Neural cell (in vitro differentiated cells): ENCODE measurements around the gene PRAF2. TPM values are rescaled to one million over a fixed set of nuclear protein-coding genes. Genes with fewer than 3 reads are reported as not detected.

Source experiments
- H2AFZ ChIP-seq: fragments of 200-600, 300-800 bp; sonication (generic), shearing (Covaris generic); 2 replicates; pipeline ENCODE4 v1.6.0; 2014; ENCODE audit warnings: low read depth, mild to moderate bottlenecking, antibody characterized with exemption, low read length, moderate library complexity
- H3F3A ChIP-seq: fragments of 200-600 bp; shearing (Covaris generic); 2 replicates; pipeline ENCODE4 v1.6.1; 2016; ENCODE audit warnings: mild to moderate bottlenecking, moderate library complexity, mixed read lengths, antibody characterized with exemption, low read length; ENCODE audit not compliant: insufficient read depth, poor library complexity, severe bottlenecking
- H3K27ac ChIP-seq: fragments of 200-600, 300-800 bp; sonication (generic), shearing (Covaris generic); 2 replicates; pipeline ENCODE4 v1.5.1; 2014; ENCODE audit warnings: mild to moderate bottlenecking, low read length, moderate library complexity
- H3K27me3 ChIP-seq: fragments of 300-800, 200-600 bp; sonication (generic), shearing (Covaris generic); 2 replicates; pipeline ENCODE4 v1.6.0; 2014; ENCODE audit warnings: mild to moderate bottlenecking, low read depth, low read length, moderate library complexity; ENCODE audit not compliant: insufficient read depth
- H3K36me3 ChIP-seq: fragments of 300-800, 200-600 bp; sonication (generic), shearing (Covaris generic); 2 replicates; pipeline ENCODE4 v1.5.1; 2014; ENCODE audit warnings: mild to moderate bottlenecking, antibody characterized with exemption, low read length, moderate library complexity; ENCODE audit not compliant: insufficient read depth
- H3K4me2 ChIP-seq: fragments of 300-800, 200-600 bp; sonication (generic), shearing (Covaris generic); 2 replicates; pipeline ENCODE4 v1.6.0; 2014; ENCODE audit warnings: mild to moderate bottlenecking, low read length
- H3K4me3 ChIP-seq: fragments of 300-800, 200-600 bp; sonication (generic), shearing (Covaris generic); 2 replicates; pipeline ENCODE4 v1.5.1; 2014; ENCODE audit warnings: mild to moderate bottlenecking, low read length, moderate library complexity
- H3K79me2 ChIP-seq: fragments of 200-600 bp; shearing (Covaris generic); replicated peaks from 2 replicates; pipeline ENCODE4 v1.6.0; 2014; ENCODE audit warnings: mild to moderate bottlenecking, low read length, moderate library complexity; ENCODE audit not compliant: insufficient read depth
- H3K9ac ChIP-seq: fragments of 300-800, 200-600 bp; sonication (generic), shearing (Covaris generic); 2 replicates; pipeline ENCODE4 v1.6.1; 2016; ENCODE audit warnings: mild to moderate bottlenecking, low read length, mixed read lengths
- H3K9me2 ChIP-seq: fragments of 200-600 bp; shearing (Covaris generic); 2 replicates; pipeline ENCODE4 v1.6.1; 2016; ENCODE audit warnings: mild to moderate bottlenecking, low read length, mixed read lengths; ENCODE audit not compliant: insufficient read depth
- H3K9me3 ChIP-seq: fragments of 200-600, 300-800 bp; sonication (generic), shearing (Covaris generic); 2 replicates; pipeline ENCODE4 v1.6.1; 2016; ENCODE audit warnings: mild to moderate bottlenecking, mixed run types, low read length, moderate library complexity, mixed read lengths
- H4K20me1 ChIP-seq: fragments of 200-600 bp; shearing (Covaris generic); 2 replicates; pipeline ENCODE4 v1.6.1; 2016; ENCODE audit warnings: mild to moderate bottlenecking, mixed run types; ENCODE audit not compliant: insufficient read depth
- EP300 ChIP-seq: fragments of 450-650 bp; conservative IDR thresholded peaks from 2 replicates; pipeline ENCODE4 v1.6.1; 2014; ENCODE audit warnings: antibody characterized with exemption, mild to moderate bottlenecking, moderate library complexity; ENCODE audit not compliant: poor library complexity, severe bottlenecking
- EZH2 ChIP-seq: fragments of 200-600, 300-800 bp; shearing (Covaris generic), sonication (generic); IDR thresholded peaks from 2 replicates; pipeline ENCODE4 v1.6.1; 2014; ENCODE audit warnings: antibody characterized with exemption, low read length, borderline replicate concordance, mild to moderate bottlenecking; ENCODE audit not compliant: insufficient read depth, poor library complexity, severe bottlenecking
- MXI1 ChIP-seq: fragments of 450-650 bp; conservative IDR thresholded peaks from 2 replicates; pipeline ENCODE4 v1.6.1; 2014; ENCODE audit warnings: antibody characterized with exemption, mild to moderate bottlenecking; ENCODE audit not compliant: poor library complexity, severe bottlenecking
- POLR2AphosphoS5 ChIP-seq: IDR thresholded peaks from 2 replicates; pipeline ENCODE4 v1.6.1; 2012
- RAD21 ChIP-seq: fragments of 450-650 bp; conservative IDR thresholded peaks from 2 replicates; pipeline ENCODE4 v1.6.1; 2014; ENCODE audit warnings: antibody characterized with exemption, mild to moderate bottlenecking, moderate library complexity
- SMC3 ChIP-seq: fragments of 450-650 bp; conservative IDR thresholded peaks from 2 replicates; pipeline ENCODE4 v1.6.1; 2014; ENCODE audit warnings: antibody characterized with exemption, mild to moderate bottlenecking, moderate library complexity; ENCODE audit not compliant: poor library complexity
- TAF1 ChIP-seq: IDR thresholded peaks from 2 replicates; pipeline ENCODE4 v1.6.1; 2012; ENCODE audit warnings: low read depth
- polyA plus RNA-seq: library from polyadenylated mRNA; depleted of rRNA; stranded (reverse); fragments of >200 nt; gene quantifications from 2 replicates; pipeline ENCODE4 v1.2.3, GENCODE V29; 2014
- TF ChIP-seq, protein P1 (sequence below): IDR thresholded peaks from 2 replicates; pipeline ENCODE4 v1.6.1; 2012; ENCODE audit warnings: borderline replicate concordance
- TF ChIP-seq, protein P2 (sequence below): fragments of 450-650 bp; IDR thresholded peaks from 2 replicates; pipeline ENCODE4 v1.5.1; 2014; ENCODE audit warnings: antibody characterized with exemption, mild to moderate bottlenecking, moderate library complexity; ENCODE audit not compliant: poor library complexity, severe bottlenecking

Gene PRAF2
- polyA plus RNA-seq, 1 donor from 2014 or later = 7.3 TPM

GRCh38 chrX:49041744-49042580 is 31.8 kb downstream of the PRAF2 start:
- H4K20me1 ChIP-seq = no peaks in the 10 kb centered on the region
- H3K27ac ChIP-seq = peak overlapping the region; percentile 74
- TF ChIP-seq MXI1 (no peak), POLR2AphosphoS5 (no peak), RAD21 (no peak), EP300 (no peak), EZH2 (no peak), TAF1 (no peak), SMC3 (no peak)
- TF ChIP-seq, protein P1, sequence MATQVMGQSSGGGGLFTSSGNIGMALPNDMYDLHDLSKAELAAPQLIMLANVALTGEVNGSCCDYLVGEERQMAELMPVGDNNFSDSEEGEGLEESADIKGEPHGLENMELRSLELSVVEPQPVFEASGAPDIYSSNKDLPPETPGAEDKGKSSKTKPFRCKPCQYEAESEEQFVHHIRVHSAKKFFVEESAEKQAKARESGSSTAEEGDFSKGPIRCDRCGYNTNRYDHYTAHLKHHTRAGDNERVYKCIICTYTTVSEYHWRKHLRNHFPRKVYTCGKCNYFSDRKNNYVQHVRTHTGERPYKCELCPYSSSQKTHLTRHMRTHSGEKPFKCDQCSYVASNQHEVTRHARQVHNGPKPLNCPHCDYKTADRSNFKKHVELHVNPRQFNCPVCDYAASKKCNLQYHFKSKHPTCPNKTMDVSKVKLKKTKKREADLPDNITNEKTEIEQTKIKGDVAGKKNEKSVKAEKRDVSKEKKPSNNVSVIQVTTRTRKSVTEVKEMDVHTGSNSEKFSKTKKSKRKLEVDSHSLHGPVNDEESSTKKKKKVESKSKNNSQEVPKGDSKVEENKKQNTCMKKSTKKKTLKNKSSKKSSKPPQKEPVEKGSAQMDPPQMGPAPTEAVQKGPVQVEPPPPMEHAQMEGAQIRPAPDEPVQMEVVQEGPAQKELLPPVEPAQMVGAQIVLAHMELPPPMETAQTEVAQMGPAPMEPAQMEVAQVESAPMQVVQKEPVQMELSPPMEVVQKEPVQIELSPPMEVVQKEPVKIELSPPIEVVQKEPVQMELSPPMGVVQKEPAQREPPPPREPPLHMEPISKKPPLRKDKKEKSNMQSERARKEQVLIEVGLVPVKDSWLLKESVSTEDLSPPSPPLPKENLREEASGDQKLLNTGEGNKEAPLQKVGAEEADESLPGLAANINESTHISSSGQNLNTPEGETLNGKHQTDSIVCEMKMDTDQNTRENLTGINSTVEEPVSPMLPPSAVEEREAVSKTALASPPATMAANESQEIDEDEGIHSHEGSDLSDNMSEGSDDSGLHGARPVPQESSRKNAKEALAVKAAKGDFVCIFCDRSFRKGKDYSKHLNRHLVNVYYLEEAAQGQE = no peak
- TF ChIP-seq, protein P2, sequence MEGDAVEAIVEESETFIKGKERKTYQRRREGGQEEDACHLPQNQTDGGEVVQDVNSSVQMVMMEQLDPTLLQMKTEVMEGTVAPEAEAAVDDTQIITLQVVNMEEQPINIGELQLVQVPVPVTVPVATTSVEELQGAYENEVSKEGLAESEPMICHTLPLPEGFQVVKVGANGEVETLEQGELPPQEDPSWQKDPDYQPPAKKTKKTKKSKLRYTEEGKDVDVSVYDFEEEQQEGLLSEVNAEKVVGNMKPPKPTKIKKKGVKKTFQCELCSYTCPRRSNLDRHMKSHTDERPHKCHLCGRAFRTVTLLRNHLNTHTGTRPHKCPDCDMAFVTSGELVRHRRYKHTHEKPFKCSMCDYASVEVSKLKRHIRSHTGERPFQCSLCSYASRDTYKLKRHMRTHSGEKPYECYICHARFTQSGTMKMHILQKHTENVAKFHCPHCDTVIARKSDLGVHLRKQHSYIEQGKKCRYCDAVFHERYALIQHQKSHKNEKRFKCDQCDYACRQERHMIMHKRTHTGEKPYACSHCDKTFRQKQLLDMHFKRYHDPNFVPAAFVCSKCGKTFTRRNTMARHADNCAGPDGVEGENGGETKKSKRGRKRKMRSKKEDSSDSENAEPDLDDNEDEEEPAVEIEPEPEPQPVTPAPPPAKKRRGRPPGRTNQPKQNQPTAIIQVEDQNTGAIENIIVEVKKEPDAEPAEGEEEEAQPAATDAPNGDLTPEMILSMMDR = no peak
- H3K79me2 ChIP-seq = peaks cover 6% of the 10 kb centered on the region
- peak overlapping the region; percentile 51 for H3K4me2 ChIP-seq
- H3K9me3 ChIP-seq = no peaks in the 10 kb centered on the region
- H3K9me2 ChIP-seq = no peaks in the 10 kb centered on the region
- no peak overlapping the region for H2AFZ ChIP-seq
- peak overlapping the region; percentile 79 for H3K9ac ChIP-seq
- H3F3A ChIP-seq = no peaks in the 10 kb centered on the region
- H3K4me3 ChIP-seq = peak overlapping the region; percentile 77
- H3K36me3 ChIP-seq = no peaks in the 10 kb centered on the region
- no peaks in the 10 kb centered on the region for H3K27me3 ChIP-seq

GRCh38 chrX:49040376-49040955 is 33.3 kb downstream of the PRAF2 start:
- Histone ChIP-seq H3K4me2 (no peak overlapping the region), H2AFZ (no peak overlapping the region), H3K36me3 (no peaks in the 10 kb centered on the region), H3K27me3 (no peaks in the 10 kb centered on the region), H3K4me3 (no peak overlapping the region), H4K20me1 (no peaks in the 10 kb centered on the region), H3F3A (no peaks in the 10 kb centered on the region), H3K9me3 (no peaks in the 10 kb centered on the region), H3K27ac (no peak overlapping the region), H3K9ac (no peak overlapping the region), H3K79me2 (peaks cover 6% of the 10 kb centered on the region), H3K9me2 (no peaks in the 10 kb centered on the region)
- no peak for TF ChIP-seq RAD21
- TF ChIP-seq, protein P1 = no peak
- no peak for TF ChIP-seq EP300
- no peak for TF ChIP-seq EZH2
- no peak for TF ChIP-seq MXI1
- no peak for TF ChIP-seq SMC3
- TF ChIP-seq, protein P2 = no peak
- TF ChIP-seq TAF1 = no peak
- no peak for TF ChIP-seq POLR2AphosphoS5
